Esophagus muscularis mucosa (tissue), 4 donors: ENCODE results near the gene ROBO1. TPM values are rescaled to one million over a fixed set of nuclear protein-coding genes. Genes with fewer than 3 reads are reported as not detected.

Experiments used
- DNase-seq: peaks from one replicate; pipeline ENCODE4 v3.0.0-alpha.2; 2017; ENCODE audit errors: extremely low spot score
- H3K27ac ChIP-seq, 4 donors: fragments of 200-600 bp; sonication (generic); replicated peaks in 1 of 4; 1 replicate in 3 of 4; 2 replicates in 1 of 4; pipeline ENCODE4 v1.5.1; 2016 to 2019; ENCODE audit warnings: mild to moderate bottlenecking in 1 of 4
- H3K27me3 ChIP-seq, 4 donors: fragments of 200-600 bp; sonication (generic); one replicate each; pipeline versions ENCODE4 v1.5.1 to v1.6.0; 2016 to 2019
- H3K36me3 ChIP-seq, 4 donors: fragments of 200-600 bp; sonication (generic); one replicate each; pipeline ENCODE4 v1.5.1; 2016 to 2019
- H3K4me1 ChIP-seq, 4 donors: fragments of 200-600 bp; sonication (generic); one replicate each; pipeline ENCODE4 v1.5.1; 2016 to 2019
- H3K4me3 ChIP-seq, 4 donors: fragments of 200-600 bp; sonication (generic); 1 replicate in 2 of 4; 2 replicates in 2 of 4; pipeline ENCODE4 v1.5.1; 2016 to 2019; ENCODE audit warnings: mild to moderate bottlenecking in 4 of 4, moderate library complexity in 1 of 4
- H3K9me3 ChIP-seq, 4 donors: fragments of 200-600 bp; sonication (generic); 1 replicate in 3 of 4; 2 replicates in 1 of 4; pipeline ENCODE4 v1.5.1; 2016 to 2019
- EP300 ChIP-seq: sonication (generic); formaldehyde crosslinking; IDR thresholded peaks from one replicate; pipeline ENCODE4 v1.6.1; 2017; ENCODE audit warnings: antibody characterized with exemption
- POLR2A ChIP-seq: fragments of 450-650 bp; IDR thresholded peaks from one replicate; pipeline ENCODE4 v1.6.1; 2017; ENCODE audit warnings: antibody characterized with exemption, moderate library complexity, mild to moderate bottlenecking, low read depth
- POLR2AphosphoS5 ChIP-seq, 2 donors: sonication (generic); formaldehyde crosslinking; IDR thresholded peaks; one replicate each; pipeline ENCODE4 v1.6.1; 2017; ENCODE audit warnings: antibody characterized with exemption in 2 of 2
- WGBS: methylation state at CpG from one replicate; pipeline ENCODE4 v1.1.5; 2018; 5-methylcytosine and 5-hydroxymethylcytosine counted together
- intact Hi-C: fragments of 100-400 bp; cut with DNase I; formaldehyde crosslinking; loops from one replicate; pipeline ENCODE4 v1.15.1; 2023
- total RNA-seq, 4 donors: library from RNA; depleted of rRNA; stranded (reverse); fragments of >200 nt; gene quantifications; one replicate each; pipeline versions ENCODE4 v1.1.0 to v1.2.1, GENCODE V29; 2016
- TF ChIP-seq, protein P1 (sequence below), 3 experiments: fragments of 200-600 bp in 2 of 3; fragments of 450-650 bp in 1 of 3; sonication (generic) in 2 of 3; IDR thresholded peaks; one replicate each; pipeline ENCODE4 v1.5.1; 2017 to 2019; ENCODE audit warnings: antibody characterized with exemption in 3 of 3, mild to moderate bottlenecking in 2 of 3, moderate library complexity in 1 of 3

The ROBO1 gene
- total RNA-seq, 4 donors from 2014 or later, result 9.6 to 14.2 (median 12.6) TPM

DNA sequence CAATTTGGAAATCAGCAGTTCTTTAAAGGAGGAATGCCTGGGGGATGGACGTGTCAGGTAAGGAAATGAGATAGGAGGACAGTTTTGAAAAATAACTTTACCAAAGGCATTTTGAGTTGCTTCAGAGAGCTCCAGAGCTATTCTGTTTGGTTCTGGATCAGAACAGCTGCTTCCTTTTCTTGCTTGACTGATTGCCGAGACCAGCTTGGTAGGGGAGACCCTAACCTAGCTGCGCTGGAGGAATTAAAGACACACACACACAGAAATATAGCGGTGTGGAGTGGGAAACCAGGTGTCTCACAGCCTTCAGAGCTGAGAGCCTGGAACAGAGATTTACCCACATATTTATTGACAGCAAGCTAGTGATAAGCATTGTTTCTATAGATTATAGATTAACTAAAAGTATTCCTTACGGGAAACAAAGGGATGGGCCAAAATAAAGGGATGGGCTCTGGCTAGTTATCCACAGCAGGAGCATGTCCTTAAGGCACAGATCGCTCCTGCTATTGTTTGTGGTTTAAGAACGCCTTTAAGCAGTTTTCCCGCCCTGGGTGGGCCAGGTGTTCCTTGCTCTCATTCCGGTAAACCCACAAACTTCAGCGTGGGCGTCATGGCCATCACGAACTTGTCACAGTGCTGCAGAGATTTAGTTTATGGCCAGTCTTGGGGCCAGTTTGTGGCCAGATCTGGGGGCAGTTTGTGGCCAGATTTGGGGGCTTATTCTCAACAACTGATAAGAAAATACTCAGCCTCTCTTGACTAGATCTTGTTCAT is 556.0 kb downstream of the ROBO1 start:
- no peak for DNase-seq
- Histone ChIP-seq H3K4me1 (no peaks in the 10 kb centered on the region), H3K4me3 (no peak overlapping the region), H3K27me3 (no peaks in the 10 kb centered on the region), H3K36me3 (no peaks in the 10 kb centered on the region), H3K9me3 (no peaks in the 10 kb centered on the region), H3K27ac (no peak overlapping the region)
- intact Hi-C loops, result no loop called here
- TF ChIP-seq, protein P1, sequence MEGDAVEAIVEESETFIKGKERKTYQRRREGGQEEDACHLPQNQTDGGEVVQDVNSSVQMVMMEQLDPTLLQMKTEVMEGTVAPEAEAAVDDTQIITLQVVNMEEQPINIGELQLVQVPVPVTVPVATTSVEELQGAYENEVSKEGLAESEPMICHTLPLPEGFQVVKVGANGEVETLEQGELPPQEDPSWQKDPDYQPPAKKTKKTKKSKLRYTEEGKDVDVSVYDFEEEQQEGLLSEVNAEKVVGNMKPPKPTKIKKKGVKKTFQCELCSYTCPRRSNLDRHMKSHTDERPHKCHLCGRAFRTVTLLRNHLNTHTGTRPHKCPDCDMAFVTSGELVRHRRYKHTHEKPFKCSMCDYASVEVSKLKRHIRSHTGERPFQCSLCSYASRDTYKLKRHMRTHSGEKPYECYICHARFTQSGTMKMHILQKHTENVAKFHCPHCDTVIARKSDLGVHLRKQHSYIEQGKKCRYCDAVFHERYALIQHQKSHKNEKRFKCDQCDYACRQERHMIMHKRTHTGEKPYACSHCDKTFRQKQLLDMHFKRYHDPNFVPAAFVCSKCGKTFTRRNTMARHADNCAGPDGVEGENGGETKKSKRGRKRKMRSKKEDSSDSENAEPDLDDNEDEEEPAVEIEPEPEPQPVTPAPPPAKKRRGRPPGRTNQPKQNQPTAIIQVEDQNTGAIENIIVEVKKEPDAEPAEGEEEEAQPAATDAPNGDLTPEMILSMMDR (IDR thresholded peaks at IDR 0.05), result no peak
- TF ChIP-seq EP300 (no peak), POLR2AphosphoS5 (IDR thresholded peaks at IDR 0.05) (no peak), POLR2A (no peak)
- 81% methylated on average over 12 of the region's 12 CpGs for WGBS

GRCh38 chr3:79204351-79204750 is 563.4 kb downstream of the ROBO1 start:
- no peak for DNase-seq
- no peak overlapping the region for H3K4me3 ChIP-seq
- H3K36me3 ChIP-seq, result no peaks in the 10 kb centered on the region
- H3K27ac ChIP-seq, result no peak overlapping the region
- 87% methylated on average over 3 of the region's 3 CpGs for WGBS
- no peaks in the 10 kb centered on the region for H3K4me1 ChIP-seq
- H3K27me3 ChIP-seq, result no peaks in the 10 kb centered on the region
- TF ChIP-seq POLR2AphosphoS5 (IDR thresholded peaks at IDR 0.05) (no peak), EP300 (no peak), POLR2A (no peak)
- TF ChIP-seq, protein P1 (IDR thresholded peaks at IDR 0.05), result no peak
- no peaks in the 10 kb centered on the region for H3K9me3 ChIP-seq
- intact Hi-C loops, result no loop called here

DNA sequence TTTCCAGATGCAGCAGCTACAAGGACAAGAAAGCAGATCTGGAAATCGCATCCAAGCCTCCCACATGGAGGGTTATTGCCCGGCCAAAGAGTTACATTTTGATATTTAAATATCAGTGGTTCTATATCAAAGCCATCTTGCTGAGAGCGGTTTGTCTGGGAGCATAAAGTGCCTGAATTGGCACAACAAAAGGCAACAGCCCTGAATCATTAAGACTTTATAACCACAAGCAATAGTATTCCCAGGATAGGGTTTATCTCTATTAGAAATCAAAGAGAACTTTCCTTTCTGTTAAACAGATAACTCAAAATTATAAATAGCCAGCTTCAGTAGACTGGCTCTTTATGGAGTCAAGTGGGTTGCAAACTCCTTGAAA is 564.7 kb downstream of the ROBO1 start:
- H3K27ac ChIP-seq, result no peak overlapping the region
- H3K4me3 ChIP-seq, result no peak overlapping the region
- H3K36me3 ChIP-seq, result no peaks in the 10 kb centered on the region
- TF ChIP-seq, protein P1 (IDR thresholded peaks at IDR 0.05), result no peak
- TF ChIP-seq EP300, result no peak
- no peak for TF ChIP-seq POLR2AphosphoS5 (IDR thresholded peaks at IDR 0.05)
- no peak for TF ChIP-seq POLR2A
- no peaks in the 10 kb centered on the region for H3K9me3 ChIP-seq
- no peak for DNase-seq
- WGBS, result 57% methylated on average over 3 of the region's 3 CpGs
- intact Hi-C loops, result no loop called here
- no peaks in the 10 kb centered on the region for H3K27me3 ChIP-seq
- no peaks in the 10 kb centered on the region for H3K4me1 ChIP-seq

GRCh38 chr3:79202471-79203143 is 565.2 kb downstream of the ROBO1 start:
- Histone ChIP-seq H3K27me3 (no peaks in the 10 kb centered on the region), H3K4me1 (no peaks in the 10 kb centered on the region), H3K27ac (no peak overlapping the region), H3K9me3 (no peaks in the 10 kb centered on the region), H3K36me3 (no peaks in the 10 kb centered on the region), H3K4me3 (no peak overlapping the region)
- DNase-seq, result no peak
- TF ChIP-seq EP300, result no peak
- TF ChIP-seq POLR2A, result no peak
- TF ChIP-seq, protein P1 (IDR thresholded peaks at IDR 0.05), result no peak
- no peak for TF ChIP-seq POLR2AphosphoS5 (IDR thresholded peaks at IDR 0.05)
- intact Hi-C loops, result no loop called here
- WGBS, result 76% methylated on average over 5 of the region's 5 CpGs
